GM18909 (cell line): ENCODE measurements around the gene HRAS.
A peak's percentile ranks its signal among the peaks of the same experiment; 100 is the strongest.
"Not testable (repeated sequence)": the region's sequence is repeated elsewhere in the genome, so short reads cannot be mapped to it uniquely, and the experiment has no call there.

Source experiments
- ATAC-seq: cut with Tn5 transposase; IDR thresholded peaks from one replicate; pipeline ENCODE4 v1.9.1; 2021; ENCODE audit warnings: mild to moderate bottlenecking; ENCODE audit not compliant: unreplicated experiment, poor library complexity

HRAS gene

DNA sequence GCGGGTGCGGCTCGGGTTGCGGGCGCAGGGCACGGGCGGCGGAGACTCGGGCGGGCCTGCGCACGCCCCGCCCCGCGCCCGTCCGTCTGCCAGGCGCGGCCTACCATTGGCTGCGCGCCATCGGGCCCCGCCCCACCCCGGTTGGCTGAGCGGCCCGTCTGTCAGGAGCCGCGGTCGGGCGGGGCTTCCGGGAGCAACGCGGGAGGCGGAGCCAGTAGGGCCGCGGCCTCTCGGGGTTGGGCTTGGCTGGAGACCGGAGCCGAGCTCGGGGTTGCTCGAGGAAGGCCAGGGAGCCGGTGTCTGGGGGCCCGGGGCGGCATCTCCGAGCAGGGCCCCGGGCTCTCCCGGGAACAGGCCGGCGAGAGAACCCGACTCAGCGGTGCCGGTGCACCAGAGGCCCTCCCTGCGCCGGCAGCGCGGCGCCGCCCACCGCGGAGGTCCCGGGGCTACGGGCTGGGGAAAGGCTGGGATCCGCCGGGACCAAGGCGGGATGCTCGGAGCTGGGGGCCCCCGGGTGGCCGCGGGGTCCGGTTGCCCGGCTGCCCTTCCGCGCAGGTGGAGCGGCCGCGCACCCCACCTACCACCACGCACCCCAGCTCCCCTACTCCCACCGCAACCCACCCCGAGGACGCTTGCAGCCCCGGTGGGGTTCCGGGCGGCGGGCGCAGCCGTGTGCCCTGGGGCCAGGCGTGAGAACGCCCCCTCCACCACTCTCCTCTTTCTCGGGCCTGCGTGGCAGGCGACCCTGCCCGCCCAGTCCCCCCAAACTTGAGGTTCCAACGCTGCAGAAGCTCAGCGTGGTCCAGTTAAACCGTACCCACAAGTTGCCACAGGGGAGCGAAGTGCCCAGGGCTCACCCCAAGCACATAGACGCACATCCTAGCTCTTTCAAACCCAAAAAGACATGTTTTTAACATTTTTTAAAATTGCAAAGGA, at the start of gene HRAS:
Gene HRAS (minus strand): TSS at position 58 of the 936 bp plus-strand sequence.
- ATAC-seq, result peak; percentile 74

DNA sequence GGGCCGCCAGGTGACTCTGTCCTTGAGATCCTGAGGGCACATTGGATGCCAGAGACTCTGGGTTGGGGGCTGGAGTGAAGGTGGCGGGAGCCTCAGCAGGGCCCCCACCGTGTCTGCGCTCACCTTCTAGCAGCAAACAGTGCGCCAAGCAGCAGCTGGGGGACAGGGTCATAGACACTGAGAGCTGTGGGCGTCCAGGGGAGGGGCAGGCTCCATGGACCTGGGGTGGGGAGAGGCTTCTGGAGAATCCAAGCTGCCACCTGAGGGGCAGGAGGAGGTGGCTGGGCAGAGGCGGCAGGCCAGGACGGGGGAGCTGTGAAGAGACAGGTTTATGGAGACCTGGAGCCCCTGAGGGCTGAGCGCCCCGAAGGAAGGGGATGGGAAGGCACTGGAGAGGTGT, 48.9 kb upstream of the HRAS start:
- no peak for ATAC-seq

DNA sequence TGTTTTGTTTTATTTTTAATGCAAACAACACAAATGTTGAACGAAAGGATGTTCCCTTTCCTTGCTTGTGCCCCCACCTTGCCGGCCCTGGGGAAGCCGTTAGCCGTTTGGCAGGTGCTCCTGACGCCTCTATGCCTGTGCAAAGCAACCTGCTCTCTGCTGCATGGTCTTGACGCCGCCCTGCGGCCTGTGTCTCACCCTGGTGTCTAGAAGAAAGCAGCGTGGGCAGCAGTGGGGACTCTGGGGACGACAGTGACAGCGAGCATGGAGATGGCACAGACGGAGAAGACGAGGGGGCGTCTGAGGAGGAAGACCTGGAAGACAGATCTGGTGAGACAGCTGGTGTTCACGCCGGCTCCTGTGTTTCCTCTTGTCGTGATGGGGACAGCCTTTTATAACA, 46.4 kb upstream of the HRAS start:
- ATAC-seq, result no peak

DNA sequence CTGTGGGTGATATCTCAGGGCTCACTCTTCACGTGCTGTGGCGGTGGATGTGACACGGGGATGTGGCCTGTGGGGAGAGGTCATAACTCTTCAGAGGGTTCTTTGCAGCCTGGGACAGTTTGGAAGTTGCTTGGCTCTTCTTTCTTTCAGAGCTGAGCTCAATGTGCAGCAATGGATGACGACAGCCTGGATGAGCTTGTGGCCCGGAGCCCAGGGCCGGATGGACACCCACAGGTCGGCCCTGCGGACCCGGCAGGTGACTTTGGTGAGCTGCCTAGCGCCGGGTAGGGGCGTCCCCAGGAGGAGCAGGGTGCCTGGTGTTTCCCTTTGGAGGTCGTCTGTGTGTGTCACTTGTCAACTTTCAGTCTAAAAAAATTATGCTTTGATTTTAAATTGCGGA, 46.0 kb upstream of the HRAS start:
- no peak for ATAC-seq

DNA sequence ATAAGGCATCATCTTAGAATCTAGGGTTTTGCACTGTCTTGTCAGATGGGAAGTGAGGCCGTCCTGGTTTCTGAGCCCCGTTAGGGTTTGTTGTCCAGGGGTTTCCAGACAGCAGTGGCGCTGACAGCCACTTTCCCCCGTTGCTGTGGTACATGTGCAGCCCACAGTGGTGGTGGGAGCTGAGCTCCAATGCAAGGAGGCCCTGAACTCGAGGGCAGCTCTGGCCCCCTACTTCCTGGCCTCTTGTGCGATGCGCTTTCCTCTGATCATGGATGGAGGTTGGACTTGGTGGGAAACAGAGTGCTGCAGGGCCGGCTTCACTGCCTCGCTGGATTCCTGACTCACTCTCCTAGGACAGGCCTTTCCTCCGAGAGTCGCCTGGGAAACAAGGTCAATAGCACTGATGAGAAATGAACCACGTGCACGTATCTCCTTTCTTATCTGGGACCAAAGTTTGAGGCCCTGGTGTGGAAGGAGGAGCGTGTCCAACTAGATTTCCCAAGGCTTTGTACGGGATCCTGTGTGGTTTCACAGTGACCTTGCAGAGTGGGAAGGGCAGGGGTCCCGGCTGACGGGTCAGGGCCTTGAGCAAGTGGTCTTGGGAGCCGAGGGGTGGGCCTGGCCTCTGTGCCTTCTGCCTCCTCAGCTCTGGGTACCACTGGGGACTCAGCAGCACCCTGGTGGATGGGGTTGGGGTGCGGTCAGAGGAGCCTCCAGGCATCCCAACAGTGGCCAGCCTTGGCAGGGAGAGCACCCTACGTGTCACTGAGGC, 44.6 kb upstream of the HRAS start:
- ATAC-seq, result no peak

DNA sequence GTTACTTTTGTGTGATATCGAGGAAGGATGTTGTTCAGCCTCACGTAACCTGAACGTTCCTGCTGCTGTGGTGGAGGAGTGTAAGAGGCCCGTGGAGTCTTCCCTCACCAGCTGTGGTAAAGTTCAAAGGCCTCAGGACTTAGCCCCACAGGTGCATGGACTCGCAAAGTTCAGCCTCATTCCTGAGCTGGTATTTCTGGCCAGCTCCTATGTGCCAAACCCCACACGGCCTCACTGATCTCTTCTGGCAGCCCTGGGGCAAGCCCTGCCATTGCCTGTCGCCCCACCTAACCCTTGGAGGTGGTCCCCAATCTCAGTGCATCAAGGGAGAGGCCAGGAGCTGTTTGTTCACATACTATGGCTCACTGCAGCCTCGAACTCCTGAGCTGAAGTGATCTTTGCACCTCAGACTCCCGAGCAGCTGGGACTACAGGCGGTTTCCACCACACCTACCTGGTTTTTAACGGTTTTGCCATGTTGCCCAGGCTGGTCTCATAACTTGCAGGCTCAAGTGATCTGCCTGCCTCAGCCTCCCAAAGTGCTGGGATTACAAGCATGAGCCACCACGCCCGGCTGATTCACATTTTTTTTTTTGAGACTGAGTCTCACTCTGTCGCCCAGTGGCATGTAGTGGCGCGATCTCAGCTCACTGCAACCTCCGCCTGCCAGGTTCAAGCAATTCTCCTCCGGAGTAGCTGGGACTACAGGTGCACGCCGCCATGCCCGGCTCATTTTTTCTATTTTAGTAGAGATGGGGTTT, 43.1 kb upstream of the HRAS start:
- no peak for ATAC-seq

DNA sequence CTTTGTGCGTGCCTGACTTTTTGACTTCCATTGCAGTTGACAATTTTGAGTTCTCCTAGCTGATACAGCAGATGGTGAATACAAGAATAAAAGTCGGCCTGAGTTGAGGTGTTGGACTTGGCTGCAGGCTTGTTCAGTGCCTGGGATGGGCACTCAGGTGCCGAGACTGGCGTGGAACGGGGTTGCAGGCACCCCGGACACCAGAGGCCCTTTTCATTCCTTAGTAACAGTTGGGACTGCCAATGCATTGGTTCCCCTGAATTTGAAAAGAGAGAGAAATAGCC, 42.2 kb upstream of the HRAS start:
- no peak for ATAC-seq

DNA sequence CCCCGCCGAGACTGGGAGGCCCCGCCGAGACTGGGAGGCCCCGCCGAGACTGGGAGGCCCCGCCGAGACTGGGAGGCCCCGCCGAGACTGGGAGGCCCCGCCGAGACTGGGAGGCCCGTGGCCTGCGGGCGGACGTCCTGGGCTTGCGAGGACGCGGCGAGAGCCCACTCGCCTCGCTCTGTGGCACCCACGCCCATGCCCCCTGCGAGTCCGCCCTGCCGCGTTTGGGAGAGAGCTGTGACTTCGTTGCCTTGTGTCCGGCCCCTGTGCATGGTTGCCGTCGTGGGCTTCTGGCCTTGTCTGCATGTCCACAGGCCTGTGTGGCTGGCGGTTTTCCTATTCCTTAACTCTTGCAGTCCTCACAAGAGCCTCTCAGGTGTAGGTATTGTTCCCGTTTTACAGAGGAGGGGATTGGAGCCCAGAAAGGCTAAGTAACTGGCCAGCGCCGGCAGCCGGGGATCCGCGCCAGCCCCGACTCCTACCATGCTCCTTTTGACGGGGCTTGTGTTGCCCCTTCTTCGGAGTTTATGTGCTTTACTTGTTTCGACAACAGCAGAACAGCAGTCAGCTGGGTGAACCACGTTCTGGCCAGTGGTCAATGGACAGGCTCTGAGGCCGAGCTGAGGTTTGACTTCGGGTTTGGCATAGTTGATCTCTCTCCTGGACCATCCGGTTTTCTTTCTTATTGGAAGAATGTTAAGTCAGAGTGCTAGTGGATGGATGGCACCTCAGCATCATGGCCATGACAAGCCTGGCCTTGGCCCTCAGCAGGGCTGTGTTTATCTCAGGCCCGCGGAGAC, 41.6 kb upstream of the HRAS start:
- no peak for ATAC-seq

DNA sequence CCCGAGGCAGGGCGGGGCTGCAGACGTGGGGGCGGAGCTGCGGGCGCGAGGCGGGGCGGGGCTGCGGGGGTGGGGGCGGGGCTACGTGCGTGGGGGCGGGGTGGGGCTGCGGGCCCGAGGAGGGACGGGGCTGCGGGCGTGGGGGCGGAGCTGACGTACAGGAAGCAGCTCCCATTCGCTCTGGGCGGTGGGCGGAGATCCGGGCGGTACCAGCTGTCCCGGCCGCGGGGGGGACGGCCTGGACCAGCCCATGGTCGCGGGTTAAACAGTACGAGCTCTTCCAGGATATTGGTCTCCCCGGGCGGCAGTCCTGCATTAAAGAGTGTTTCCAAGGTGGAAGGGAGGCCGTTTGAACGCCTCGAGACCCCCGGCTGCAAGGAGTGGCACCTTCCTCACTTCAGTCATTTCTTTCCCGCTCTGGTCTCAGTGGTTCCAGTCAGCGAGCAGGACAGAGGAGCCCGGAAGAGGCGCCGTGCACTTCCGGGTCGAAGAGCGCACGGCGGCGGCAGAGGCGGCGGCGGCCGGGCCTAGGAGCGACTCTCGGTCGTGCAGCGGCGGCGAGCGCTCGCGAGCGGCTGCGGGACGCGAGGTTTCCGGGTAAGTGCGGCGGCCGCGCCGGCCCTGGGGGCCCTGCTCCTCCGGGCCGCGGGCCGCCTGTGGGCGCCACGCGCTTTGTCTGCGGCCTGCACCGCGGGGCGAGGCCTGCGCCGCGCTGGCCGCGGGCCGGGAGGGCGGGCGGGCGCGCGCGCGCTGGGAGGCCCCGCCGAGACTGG, 40.8 kb upstream of the HRAS start, which contains the start of gene PHRF1:
Gene PHRF1 (plus strand): TSS at position 475 of the 773 bp plus-strand sequence. CDS start 5,043 bp downstream, outside the sequence.
- peak; percentile 85 for ATAC-seq

DNA sequence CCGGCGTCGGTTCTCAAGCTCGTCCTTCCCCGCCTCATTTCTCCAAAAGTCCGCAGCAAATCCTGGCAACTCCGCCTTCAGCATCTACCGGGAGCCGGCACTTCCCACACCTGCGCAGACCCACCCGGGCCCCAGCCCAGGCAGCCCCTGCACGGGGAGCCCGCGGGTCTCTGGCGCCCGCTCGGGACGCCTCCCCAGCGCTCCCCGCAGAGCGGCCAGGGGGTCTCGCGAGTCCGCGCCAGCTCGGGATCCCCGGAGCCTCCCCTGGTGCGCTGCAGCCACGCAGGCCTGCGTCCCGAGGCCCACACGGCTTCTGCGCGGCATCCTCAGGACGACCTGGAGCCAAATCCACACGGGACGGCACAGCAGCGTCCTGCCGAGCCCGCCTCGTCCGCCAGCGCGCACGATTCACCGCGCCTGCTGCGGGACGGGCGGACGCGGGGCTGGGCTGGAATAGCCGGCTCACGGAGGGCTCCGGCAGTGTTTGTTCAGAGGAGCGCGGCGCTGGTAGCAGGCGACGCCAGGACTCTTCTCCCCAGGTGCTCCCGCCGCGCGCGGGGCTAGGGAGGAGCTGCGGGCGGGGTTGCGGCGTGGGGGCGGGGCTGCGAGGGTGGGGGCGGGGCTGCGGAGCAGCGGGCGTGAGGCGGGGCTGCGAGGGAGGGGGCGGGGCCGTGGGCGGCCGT, 40.1 kb upstream of the HRAS start:
- no peak for ATAC-seq

DNA sequence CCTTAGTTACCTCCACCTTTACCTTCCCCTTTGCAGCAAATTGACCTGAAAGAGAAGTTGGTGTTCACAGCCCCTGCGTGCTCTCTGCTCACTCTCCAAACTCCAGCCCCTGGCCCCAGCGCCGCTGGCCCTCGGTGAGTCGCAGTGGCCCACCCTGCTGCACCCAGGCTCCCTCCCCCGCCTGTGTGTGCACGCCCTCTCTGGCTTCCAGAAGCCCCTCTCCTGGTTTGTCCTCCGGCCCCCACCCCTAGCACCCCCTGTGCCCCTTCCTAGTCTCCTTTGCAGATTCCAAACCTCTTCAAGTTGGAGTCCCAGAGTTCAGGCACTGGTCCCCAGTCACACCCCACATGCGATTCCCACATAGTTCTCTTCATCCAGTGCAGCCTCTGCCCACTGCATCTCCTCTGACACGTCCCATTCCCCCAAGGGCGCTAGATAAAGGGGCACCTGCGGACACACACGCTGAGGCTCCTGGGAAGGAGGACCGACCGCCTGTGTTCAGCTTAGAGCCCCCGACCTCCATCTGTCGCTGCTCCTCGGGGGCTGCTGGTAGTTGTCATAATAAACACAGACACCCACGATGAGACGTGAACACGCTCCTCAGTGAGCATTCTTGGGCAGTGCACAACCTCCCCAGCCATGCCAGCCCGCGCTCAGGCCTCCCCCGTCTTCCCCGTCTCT, 39.4 kb upstream of the HRAS start:
- ATAC-seq, result no peak

DNA sequence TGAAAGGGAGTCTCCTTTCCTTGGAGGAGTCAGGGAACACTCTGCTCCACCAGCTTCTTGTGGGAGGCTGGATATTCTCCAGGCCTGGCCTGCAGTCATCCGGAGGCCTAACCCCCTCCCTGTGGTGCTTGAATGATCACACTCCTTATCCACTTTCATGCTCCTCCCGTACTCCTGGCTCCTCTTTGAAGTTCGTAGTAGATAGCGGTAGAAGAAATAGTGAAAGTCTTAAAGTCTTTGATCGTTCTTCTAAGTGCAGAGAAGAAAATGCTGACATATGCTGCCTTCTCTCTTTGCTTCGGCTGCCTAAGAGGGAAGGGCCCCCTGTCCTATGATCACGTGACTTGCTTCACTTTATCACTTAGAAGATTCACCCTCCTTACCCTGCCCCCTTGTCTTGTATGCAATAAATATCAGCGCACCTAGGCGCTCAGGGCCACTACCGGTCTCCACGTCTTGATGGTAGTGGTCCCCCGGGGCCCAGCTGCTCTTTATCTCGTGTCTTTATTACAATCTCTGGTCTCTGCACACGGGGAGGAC, 38.7 kb upstream of the HRAS start:
- ATAC-seq, result not testable (repeated sequence)

DNA sequence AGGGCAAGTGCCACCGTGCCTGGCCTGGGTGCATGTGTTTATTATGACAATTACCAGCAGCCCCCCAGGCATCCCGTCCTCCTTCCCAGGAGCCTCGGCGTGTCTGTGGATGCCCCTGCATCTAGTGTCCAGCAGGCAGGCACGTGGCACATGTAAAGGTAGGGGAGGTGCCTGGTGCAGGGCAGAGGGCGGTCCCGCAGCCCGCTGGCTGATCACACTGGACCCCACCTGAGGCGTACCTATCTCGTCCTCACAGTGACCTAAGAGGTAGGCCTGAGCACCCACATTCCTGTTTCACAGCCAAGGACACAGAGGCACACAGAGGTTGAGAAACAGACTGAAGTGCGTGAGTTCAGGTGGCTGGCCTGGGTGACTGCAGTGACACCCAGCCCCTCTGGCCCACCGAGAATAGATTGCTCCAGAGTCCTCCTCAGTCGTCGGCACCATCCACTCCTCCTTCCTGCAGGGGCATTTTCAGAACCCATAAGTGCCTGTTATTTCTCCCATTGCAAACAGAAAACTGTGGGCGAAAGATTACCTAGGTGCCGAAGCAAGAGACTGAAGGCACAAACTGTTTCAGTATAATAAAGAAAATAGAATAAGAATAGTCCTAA, 37.9 kb upstream of the HRAS start:
- no peak for ATAC-seq

DNA sequence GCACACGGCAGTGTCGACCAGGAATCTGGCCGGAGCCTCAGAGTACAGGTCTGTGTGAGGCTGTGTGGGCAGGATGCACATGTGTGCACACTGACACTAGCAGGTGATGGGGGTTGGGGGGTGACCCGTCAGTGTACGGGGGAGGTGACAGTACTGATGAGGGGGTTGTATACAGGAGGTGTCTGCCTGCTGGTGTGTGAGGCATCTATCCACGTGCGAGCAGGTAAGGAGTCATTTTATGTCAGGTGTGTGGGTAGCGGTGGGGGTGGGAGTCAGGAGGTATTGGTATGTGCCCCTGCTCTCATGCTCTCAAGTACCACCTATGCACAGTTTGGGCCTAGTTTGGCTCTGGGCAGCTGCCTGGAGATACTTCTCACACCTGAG, 36.4 kb upstream of the HRAS start:
- ATAC-seq, result no peak

DNA sequence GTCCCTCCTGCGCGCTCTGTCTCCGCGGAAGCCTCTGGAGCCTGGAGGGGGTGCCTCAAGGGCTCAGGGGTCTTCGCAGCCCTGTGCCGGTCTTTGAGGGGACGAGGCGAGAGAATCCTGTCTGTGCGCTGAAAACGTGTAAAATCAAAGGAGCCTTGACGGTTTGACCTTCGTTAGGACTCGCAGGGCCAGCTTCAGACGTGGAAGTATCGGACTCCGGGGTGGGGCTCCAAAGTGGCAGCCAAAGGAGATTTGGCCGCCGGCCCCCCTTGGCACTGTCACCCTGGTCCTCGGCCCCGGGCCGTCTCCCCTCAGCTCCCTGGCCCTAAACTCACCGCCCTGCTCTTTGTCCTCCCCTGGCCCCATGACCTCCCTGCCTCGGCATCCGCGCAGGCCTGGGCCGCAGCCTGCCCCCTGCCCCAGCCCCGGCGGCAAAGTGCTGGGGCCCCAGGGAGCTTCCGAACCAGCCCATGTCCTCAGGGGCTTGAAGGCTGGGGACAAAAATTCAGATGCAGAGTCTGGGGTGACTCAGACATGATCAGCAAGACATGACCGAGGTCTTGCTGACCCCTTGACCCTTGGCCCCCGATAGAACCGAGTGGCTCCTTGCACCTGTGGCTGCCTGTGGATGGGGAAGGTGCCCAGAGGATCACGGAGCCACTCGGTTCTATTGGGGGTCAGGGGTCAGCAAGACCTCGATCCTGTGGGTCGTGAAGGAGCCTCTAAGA, 33.9 kb upstream of the HRAS start:
- ATAC-seq, result peak; percentile 3

DNA sequence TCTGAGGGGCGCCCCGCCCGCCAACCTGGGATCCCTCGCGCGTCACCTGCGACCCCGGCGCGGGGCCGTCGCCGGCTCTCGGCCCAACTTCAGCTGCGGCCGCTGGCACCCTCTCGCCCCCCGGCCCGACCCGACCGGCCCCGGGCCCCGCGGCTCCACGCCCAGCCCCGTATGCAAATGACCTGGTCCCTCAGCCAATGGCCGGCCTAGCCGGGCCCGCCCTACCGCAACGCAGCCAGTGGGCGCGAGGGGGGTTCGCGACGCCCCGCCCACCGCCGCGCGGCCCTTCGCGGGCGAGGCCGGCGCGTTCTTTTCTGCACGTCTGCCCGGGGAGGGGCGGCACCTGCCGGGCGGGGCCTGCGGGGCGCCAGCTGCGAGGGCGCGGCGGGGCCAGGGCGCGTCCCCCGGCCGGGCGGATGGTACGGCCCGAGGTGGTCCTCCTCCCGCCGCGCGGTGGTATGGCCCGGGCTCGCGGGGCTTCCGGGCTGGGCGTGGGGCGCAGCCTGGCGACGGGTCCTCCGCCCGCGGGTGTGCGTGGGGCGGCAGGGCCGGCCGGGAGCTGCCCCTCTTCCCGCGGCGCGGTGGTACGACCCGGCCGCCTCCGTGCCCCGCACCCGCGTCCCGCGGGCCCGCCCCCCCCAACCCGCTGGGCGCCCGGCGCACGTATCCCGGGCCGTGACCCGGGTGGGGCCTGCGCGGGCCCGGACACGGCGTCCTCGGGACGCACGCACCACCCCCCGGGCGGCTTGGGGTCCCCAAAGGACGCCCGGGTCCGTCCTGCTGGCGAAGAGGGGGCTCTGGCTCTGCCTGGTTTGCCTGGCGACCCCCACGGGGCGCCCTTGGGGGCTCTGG, 33.2 kb upstream of the HRAS start:
- ATAC-seq, result peak; percentile 82
